Thoracic aorta (tissue), 2 donors: ENCODE results near the gene BICC1. TPM values are rescaled to one million over a fixed set of nuclear protein-coding genes. Genes with fewer than 3 reads are reported as not detected.

Experiments used
- ATAC-seq: fragments of 150-250 bp; one replicate; pipeline ENCODE4 v1.8.0; 2017; ENCODE audit warnings: low read depth; ENCODE audit not compliant: insufficient number of reproducible peaks, low FRiP score
- DNase-seq: peaks from one replicate; pipeline ENCODE4 v3.0.0-alpha.2; 2020; ENCODE audit warnings: low spot score
- H3K27ac ChIP-seq, 2 donors: fragments of 200-600 bp; sonication (generic); 1 replicate in 1 of 2; 2 replicates in 1 of 2; pipeline ENCODE4 v1.5.1; 2016; ENCODE audit warnings: mild to moderate bottlenecking in 2 of 2, moderate library complexity in 2 of 2
- H3K27me3 ChIP-seq: fragments of 200-600 bp; sonication (generic); replicated peaks from 2 replicates; pipeline ENCODE4 v1.6.0; 2016; ENCODE audit warnings: mild to moderate bottlenecking; ENCODE audit not compliant: insufficient read depth
- H3K36me3 ChIP-seq: fragments of 200-600 bp; sonication (generic); one replicate; pipeline ENCODE4 v1.5.1; 2016
- H3K4me1 ChIP-seq, 2 donors: fragments of 200-600 bp; sonication (generic); 1 replicate in 1 of 2; 2 replicates in 1 of 2; pipeline versions ENCODE4 v1.5.1 to v1.6.0; 2016; ENCODE audit warnings: low read depth in 2 of 2, mild to moderate bottlenecking in 1 of 2; ENCODE audit not compliant: control insufficient read depth in 1 of 2
- H3K4me3 ChIP-seq: fragments of 200-600 bp; sonication (generic); 2 replicates; pipeline ENCODE4 v1.5.1; 2016; ENCODE audit warnings: mild to moderate bottlenecking
- H3K9me3 ChIP-seq: fragments of 200-600 bp; sonication (generic); 2 replicates; pipeline ENCODE4 v1.5.1; 2016
- CTCF ChIP-seq: fragments of 200-600 bp; sonication (generic); IDR thresholded peaks from one replicate; pipeline ENCODE4 v1.5.1; 2019; ENCODE audit warnings: antibody characterized with exemption
- total RNA-seq, 2 donors: library from RNA; depleted of rRNA; stranded (reverse); fragments of >200 nt; gene quantifications; one replicate each; pipeline versions ENCODE4 v1.1.0 to v1.2.3, GENCODE V29; 2016

BICC1 gene
- total RNA-seq, 2 donors from 2014 or later: 20.4 to 28.1 TPM

GRCh38 chr10:58823983-58824382 lies 311.3 kb downstream of the BICC1 start:
- ATAC-seq (no peak), DNase-seq (no peak)
- H3K9me3 ChIP-seq: no peaks in the 10 kb centered on the region
- no peaks in the 10 kb centered on the region for H3K36me3 ChIP-seq
- no peaks in the 10 kb centered on the region for H3K27me3 ChIP-seq
- peaks cover 0 to 5% of the 10 kb centered on the region in 2 donors for H3K4me1 ChIP-seq
- no peak overlapping the region for H3K27ac ChIP-seq
- H3K4me3 ChIP-seq: no peak overlapping the region
- no peak for TF ChIP-seq CTCF

GRCh38 chr10:58824396-58824795 lies 311.7 kb downstream of the BICC1 start:
- Histone ChIP-seq H3K4me3 (no peak overlapping the region), H3K27me3 (no peaks in the 10 kb centered on the region), H3K27ac (no peak overlapping the region), H3K9me3 (no peaks in the 10 kb centered on the region), H3K4me1 (peaks cover 0 to 1% of the 10 kb centered on the region in 2 donors), H3K36me3 (no peaks in the 10 kb centered on the region)
- no peak for ATAC-seq
- TF ChIP-seq CTCF: no peak
- DNase-seq: no peak

GRCh38 chr10:58826694-58827093 lies 314.0 kb downstream of the BICC1 start:
- no peaks in the 10 kb centered on the region for H3K27me3 ChIP-seq
- H3K36me3 ChIP-seq: no peaks in the 10 kb centered on the region
- TF ChIP-seq CTCF: no peak
- DNase-seq: no peak
- no peaks in the 10 kb centered on the region for H3K9me3 ChIP-seq
- H3K4me1 ChIP-seq: no peaks in the 10 kb centered on the region
- H3K27ac ChIP-seq: no peak overlapping the region
- ATAC-seq: no peak
- no peak overlapping the region for H3K4me3 ChIP-seq

GRCh38 chr10:58827381-58827780 lies 314.7 kb downstream of the BICC1 start:
- DNase-seq: no peak
- TF ChIP-seq CTCF: no peak

GRCh38 chr10:58829839-58830238 lies 317.2 kb downstream of the BICC1 start:
- H3K4me3 ChIP-seq: no peak overlapping the region
- H3K36me3 ChIP-seq: no peaks in the 10 kb centered on the region
- ATAC-seq (no peak), DNase-seq (no peak)
- no peaks in the 10 kb centered on the region for H3K27me3 ChIP-seq
- H3K9me3 ChIP-seq: no peaks in the 10 kb centered on the region
- TF ChIP-seq CTCF: no peak
- peaks cover 5 to 12% of the 10 kb centered on the region in 2 donors for H3K4me1 ChIP-seq
- no peak overlapping the region for H3K27ac ChIP-seq

More at GRCh38 chr10:58827381-58827780, 314.7 kb downstream of the BICC1 start:
- Histone ChIP-seq H3K4me3 (no peak overlapping the region), H3K27me3 (no peaks in the 10 kb centered on the region), H3K9me3 (no peaks in the 10 kb centered on the region), H3K36me3 (no peaks in the 10 kb centered on the region), H3K4me1 (no peaks in the 10 kb centered on the region), H3K27ac (no peak overlapping the region)
- ATAC-seq: no peak
